ENCODE measurements around the gene FBXO33. TPM values are rescaled to one million over a fixed set of nuclear protein-coding genes. Genes with fewer than 3 reads are reported as not detected.

The FBXO33 gene
- total RNA-seq, 1 experiment from 2014 or later, result 9.7 TPM

DNA sequence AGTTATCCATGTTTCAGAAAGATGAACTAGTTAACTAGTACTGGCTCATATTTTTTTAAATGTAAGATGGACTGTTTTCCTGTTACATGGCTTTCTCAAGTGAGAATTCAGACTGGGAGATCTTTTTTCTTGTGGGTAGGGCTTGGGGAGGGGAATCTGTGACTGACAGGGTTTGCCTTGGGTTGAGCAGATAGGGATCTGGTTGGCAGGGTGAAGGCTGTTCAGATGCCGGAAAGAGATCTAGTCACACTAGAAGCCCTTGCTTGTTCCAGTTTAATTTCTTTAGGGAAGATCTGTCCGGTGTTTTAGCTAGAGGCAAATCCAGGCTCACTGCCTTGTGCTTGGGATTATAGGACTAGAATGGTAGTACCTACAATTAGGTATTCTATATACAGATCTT lies 63.2 kb downstream of the FBXO33 start (continued):
- TF ChIP-seq EGR1 (IDR thresholded peaks at IDR 0.05; ENCODE audit: low read depth) (no peak), RAD21 (IDR thresholded peaks at IDR 0.05; ENCODE audit: low read depth) (no peak)
- TF ChIP-seq, protein P1, sequence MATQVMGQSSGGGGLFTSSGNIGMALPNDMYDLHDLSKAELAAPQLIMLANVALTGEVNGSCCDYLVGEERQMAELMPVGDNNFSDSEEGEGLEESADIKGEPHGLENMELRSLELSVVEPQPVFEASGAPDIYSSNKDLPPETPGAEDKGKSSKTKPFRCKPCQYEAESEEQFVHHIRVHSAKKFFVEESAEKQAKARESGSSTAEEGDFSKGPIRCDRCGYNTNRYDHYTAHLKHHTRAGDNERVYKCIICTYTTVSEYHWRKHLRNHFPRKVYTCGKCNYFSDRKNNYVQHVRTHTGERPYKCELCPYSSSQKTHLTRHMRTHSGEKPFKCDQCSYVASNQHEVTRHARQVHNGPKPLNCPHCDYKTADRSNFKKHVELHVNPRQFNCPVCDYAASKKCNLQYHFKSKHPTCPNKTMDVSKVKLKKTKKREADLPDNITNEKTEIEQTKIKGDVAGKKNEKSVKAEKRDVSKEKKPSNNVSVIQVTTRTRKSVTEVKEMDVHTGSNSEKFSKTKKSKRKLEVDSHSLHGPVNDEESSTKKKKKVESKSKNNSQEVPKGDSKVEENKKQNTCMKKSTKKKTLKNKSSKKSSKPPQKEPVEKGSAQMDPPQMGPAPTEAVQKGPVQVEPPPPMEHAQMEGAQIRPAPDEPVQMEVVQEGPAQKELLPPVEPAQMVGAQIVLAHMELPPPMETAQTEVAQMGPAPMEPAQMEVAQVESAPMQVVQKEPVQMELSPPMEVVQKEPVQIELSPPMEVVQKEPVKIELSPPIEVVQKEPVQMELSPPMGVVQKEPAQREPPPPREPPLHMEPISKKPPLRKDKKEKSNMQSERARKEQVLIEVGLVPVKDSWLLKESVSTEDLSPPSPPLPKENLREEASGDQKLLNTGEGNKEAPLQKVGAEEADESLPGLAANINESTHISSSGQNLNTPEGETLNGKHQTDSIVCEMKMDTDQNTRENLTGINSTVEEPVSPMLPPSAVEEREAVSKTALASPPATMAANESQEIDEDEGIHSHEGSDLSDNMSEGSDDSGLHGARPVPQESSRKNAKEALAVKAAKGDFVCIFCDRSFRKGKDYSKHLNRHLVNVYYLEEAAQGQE (IDR thresholded peaks at IDR 0.05; ENCODE audit: low read depth), result no peak

DNA sequence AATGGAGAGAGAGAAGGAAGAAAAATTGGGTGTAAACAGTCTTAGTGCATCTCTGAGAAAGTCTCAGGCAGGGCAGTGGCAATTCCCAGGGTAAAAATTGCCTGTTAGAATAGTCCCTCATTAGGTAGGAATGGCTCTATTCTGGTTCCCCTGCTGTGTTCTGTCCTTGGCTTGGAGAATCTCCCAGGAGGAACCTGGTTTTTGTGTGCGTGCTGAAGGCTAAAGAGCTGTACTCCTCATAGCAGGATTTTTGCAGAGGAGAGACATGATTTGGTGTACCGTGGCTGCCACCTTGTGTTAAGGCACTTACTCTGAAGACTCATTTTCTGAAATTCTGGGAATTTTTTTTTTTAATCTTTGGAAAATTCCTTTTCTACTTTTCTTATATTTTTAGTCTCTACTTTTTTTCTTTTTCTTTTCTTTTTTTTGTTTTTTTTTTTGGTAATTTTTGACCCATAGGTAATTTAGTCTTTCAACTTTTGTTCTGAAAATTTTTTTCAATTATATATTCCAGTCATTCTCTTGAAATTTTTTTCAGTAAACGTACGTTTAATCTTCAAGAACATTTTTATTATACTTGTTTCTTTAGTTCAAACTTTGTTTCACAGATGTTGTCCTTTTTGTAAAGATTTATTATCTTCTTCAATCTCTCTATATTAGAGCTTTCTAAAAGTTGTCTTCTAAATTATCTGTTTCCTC lies 63.8 kb downstream of the FBXO33 start:
- intact Hi-C loops (cut with micrococcal nuclease), result loop anchor here (1.0 to 5.0 kb wide), 3 partner anchors 137 to 261 kb away; partner anchors contain the start of gene TRAPPC6B
- Histone ChIP-seq H2AFZ (ENCODE audit: low read depth, low read length, poor library complexity, severe bottlenecking) (no peak overlapping the region), H4K20me1 (ENCODE audit: insufficient read depth) (no peaks in the 10 kb centered on the region), H3K36me3 (ENCODE audit: control insufficient read depth in 1 of 2, insufficient read depth in 2 of 2, low read length in 2 of 2) (no peaks in the 10 kb centered on the region), H3K4me1 (ENCODE audit: control insufficient read depth in 1 of 2, insufficient read depth in 2 of 2, low read length in 2 of 2) (no peaks in the 10 kb centered on the region), H3K9me2 (ENCODE audit: insufficient read depth) (no peaks in the 10 kb centered on the region), H3K27me3 (ENCODE audit: insufficient read depth, low read length) (no peaks in the 10 kb centered on the region), H3K79me2 (ENCODE audit: insufficient read depth, low read length) (no peaks in the 10 kb centered on the region), H3K9ac (ENCODE audit: low read length) (no peak overlapping the region), H3K27ac (ENCODE audit: low read depth, low read length) (no peak overlapping the region), H3K9me3 (ENCODE audit: control insufficient read depth in 1 of 2, insufficient read depth in 1 of 2, low read depth in 1 of 2, low read length in 2 of 2) (no peaks in the 10 kb centered on the region), H3K4me3 (replicated peaks in 1 of 2; ENCODE audit: low read depth in 1 of 2, low read length in 2 of 2) (no peak overlapping the region), H3K4me2 (ENCODE audit: low read length) (no peak overlapping the region)
- DNase-seq (ENCODE audit: low read depth, low spot score) (peak; percentile 44), ATAC-seq (peak; percentile 72)
- CTCF ChIA-PET, result interaction anchor here (0.5 to 1.4 kb wide), 4 partner anchors 26 to 261 kb away, joined by 3 read pairs; no protein-coding TSS in a partner anchor
- BruUV-seq (replicated peaks), result no TSS peak
- no peak for TF ChIP-seq JUND (IDR thresholded peaks at IDR 0.05)
- no peak for TF ChIP-seq EZH2 (IDR thresholded peaks at IDR 0.05)
- no peak for TF ChIP-seq POLR2AphosphoS5 (IDR thresholded peaks at IDR 0.05; ENCODE audit: low read depth, low read length)
- TF ChIP-seq, protein P2, sequence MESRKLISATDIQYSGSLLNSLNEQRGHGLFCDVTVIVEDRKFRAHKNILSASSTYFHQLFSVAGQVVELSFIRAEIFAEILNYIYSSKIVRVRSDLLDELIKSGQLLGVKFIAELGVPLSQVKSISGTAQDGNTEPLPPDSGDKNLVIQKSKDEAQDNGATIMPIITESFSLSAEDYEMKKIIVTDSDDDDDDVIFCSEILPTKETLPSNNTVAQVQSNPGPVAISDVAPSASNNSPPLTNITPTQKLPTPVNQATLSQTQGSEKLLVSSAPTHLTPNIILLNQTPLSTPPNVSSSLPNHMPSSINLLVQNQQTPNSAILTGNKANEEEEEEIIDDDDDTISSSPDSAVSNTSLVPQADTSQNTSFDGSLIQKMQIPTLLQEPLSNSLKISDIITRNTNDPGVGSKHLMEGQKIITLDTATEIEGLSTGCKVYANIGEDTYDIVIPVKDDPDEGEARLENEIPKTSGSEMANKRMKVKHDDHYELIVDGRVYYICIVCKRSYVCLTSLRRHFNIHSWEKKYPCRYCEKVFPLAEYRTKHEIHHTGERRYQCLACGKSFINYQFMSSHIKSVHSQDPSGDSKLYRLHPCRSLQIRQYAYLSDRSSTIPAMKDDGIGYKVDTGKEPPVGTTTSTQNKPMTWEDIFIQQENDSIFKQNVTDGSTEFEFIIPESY (IDR thresholded peaks at IDR 0.05; ENCODE audit: extremely low read depth, insufficient replicate concordance, low read length), result no peak
- TF ChIP-seq ELF1 (IDR thresholded peaks at IDR 0.05; ENCODE audit: borderline replicate concordance, low read depth), result no peak
- TF ChIP-seq RAD21 (IDR thresholded peaks at IDR 0.05; ENCODE audit: low read depth), result peak; percentile 84
- no peak for TF ChIP-seq EGR1 (IDR thresholded peaks at IDR 0.05; ENCODE audit: low read depth)
- TF ChIP-seq CEBPB (IDR thresholded peaks at IDR 0.05; ENCODE audit: low read depth), result no peak
- TF ChIP-seq, protein P3, sequence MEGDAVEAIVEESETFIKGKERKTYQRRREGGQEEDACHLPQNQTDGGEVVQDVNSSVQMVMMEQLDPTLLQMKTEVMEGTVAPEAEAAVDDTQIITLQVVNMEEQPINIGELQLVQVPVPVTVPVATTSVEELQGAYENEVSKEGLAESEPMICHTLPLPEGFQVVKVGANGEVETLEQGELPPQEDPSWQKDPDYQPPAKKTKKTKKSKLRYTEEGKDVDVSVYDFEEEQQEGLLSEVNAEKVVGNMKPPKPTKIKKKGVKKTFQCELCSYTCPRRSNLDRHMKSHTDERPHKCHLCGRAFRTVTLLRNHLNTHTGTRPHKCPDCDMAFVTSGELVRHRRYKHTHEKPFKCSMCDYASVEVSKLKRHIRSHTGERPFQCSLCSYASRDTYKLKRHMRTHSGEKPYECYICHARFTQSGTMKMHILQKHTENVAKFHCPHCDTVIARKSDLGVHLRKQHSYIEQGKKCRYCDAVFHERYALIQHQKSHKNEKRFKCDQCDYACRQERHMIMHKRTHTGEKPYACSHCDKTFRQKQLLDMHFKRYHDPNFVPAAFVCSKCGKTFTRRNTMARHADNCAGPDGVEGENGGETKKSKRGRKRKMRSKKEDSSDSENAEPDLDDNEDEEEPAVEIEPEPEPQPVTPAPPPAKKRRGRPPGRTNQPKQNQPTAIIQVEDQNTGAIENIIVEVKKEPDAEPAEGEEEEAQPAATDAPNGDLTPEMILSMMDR (IDR thresholded peaks at IDR 0.05 in 2 of 3, conservative IDR thresholded peaks at IDR 0.05 in 1 of 3; ENCODE audit: borderline replicate concordance in 1 of 3, insufficient read depth in 1 of 3, low read depth in 2 of 3, low read length in 2 of 3), result peak; percentile 52 to 67 (median 62); a peak in 5 of 6 replicates
- POLR2A ChIA-PET, result interaction anchor here (1.0 kb wide), 1 partner anchor 198 kb away, joined by 3 read pairs; the partner anchor contains the start of gene TRAPPC6B
- RAD21 ChIA-PET (ENCODE audit: low non-redundant PET in 1 of 2, low total read pairs in 2 of 2, uncharacterized antibody in 2 of 2, unreplicated experiment in 2 of 2), result interaction anchor here in 1 of 2 experiments (0.7 to 1.0 kb wide), 2 partner anchors 260 to 268 kb away, joined by 3 read pairs; no protein-coding TSS in a partner anchor

Measured in HCT116 (cell line).